H9 (cell line): ENCODE measurements around the gene GRID1. TPM values are rescaled to one million over a fixed set of nuclear protein-coding genes. Genes with fewer than 3 reads are reported as not detected.

Experiments used
- DNase-seq: peaks from one replicate; pipeline ENCODE4 v3.0.0-alpha.2; 2017
- H2AFZ ChIP-seq: one replicate; pipeline ENCODE4 v1.6.1; 2013; ENCODE audit warnings: mild to moderate bottlenecking, low read length, control low read depth, moderate library complexity
- H2AK5ac ChIP-seq: 2 replicates; pipeline ENCODE4 v1.6.1; 2013; ENCODE audit warnings: low read length, control low read depth, mixed read lengths; ENCODE audit not compliant: insufficient read length
- H2BK120ac ChIP-seq: one replicate; pipeline ENCODE4 v1.6.1; 2013; ENCODE audit warnings: low read depth, mild to moderate bottlenecking, low read length, control low read depth, inconsistent platforms; ENCODE audit not compliant: poor library complexity, severe bottlenecking
- H2BK12ac ChIP-seq: 2 replicates; pipeline ENCODE4 v1.6.1; 2013; ENCODE audit warnings: low read length, control low read depth, mixed read lengths, low read depth; ENCODE audit not compliant: insufficient read length
- H2BK15ac ChIP-seq: 2 replicates; pipeline ENCODE4 v1.6.1; 2013; ENCODE audit warnings: low read depth, low read length, control low read depth
- H2BK20ac ChIP-seq: one replicate; pipeline ENCODE4 v1.6.1; 2013; ENCODE audit warnings: low read depth, mild to moderate bottlenecking, low read length, control low read depth, inconsistent platforms; ENCODE audit not compliant: poor library complexity, severe bottlenecking
- H2BK5ac ChIP-seq: 2 replicates; pipeline ENCODE4 v1.6.1; 2013; ENCODE audit warnings: low read length, control low read depth, mixed read lengths; ENCODE audit not compliant: insufficient read length
- H3K14ac ChIP-seq: 2 replicates; pipeline ENCODE4 v1.6.1; 2013; ENCODE audit warnings: low read length, control low read depth; ENCODE audit not compliant: insufficient read depth
- H3K18ac ChIP-seq: 2 replicates; pipeline ENCODE4 v1.6.1; 2013; ENCODE audit warnings: low read depth, mild to moderate bottlenecking, mixed read lengths, low read length, control low read depth; ENCODE audit not compliant: insufficient read length
- H3K23ac ChIP-seq: 2 replicates; pipeline ENCODE4 v1.6.1; 2013; ENCODE audit warnings: low read length, control low read depth, mixed read lengths, low read depth; ENCODE audit not compliant: insufficient read length
- H3K23me2 ChIP-seq: 2 replicates; pipeline ENCODE4 v1.6.1; 2013; ENCODE audit warnings: low read depth, mild to moderate bottlenecking, mixed read lengths, low read length, control low read depth; ENCODE audit not compliant: insufficient read length, poor library complexity, severe bottlenecking
- H3K27ac ChIP-seq: 2 replicates; pipeline ENCODE4 v1.5.1; 2013; ENCODE audit warnings: low read length, control low read depth, mixed read lengths, low read depth; ENCODE audit not compliant: insufficient read length
- H3K27me3 ChIP-seq: 2 replicates; pipeline ENCODE4 v1.6.1; 2013; ENCODE audit warnings: low read length, control low read depth, inconsistent platforms; ENCODE audit not compliant: insufficient read depth
- H3K4ac ChIP-seq: 2 replicates; pipeline ENCODE4 v1.6.1; 2013; ENCODE audit warnings: low read depth, mild to moderate bottlenecking, control low read depth, inconsistent platforms, low read length, moderate library complexity
- H3K4me1 ChIP-seq: 2 replicates; pipeline ENCODE4 v1.6.1; 2013; ENCODE audit warnings: low read length, control low read depth, inconsistent platforms; ENCODE audit not compliant: insufficient read depth
- H3K4me2 ChIP-seq: 2 replicates; pipeline ENCODE4 v1.6.1; 2013; ENCODE audit warnings: low read length, control low read depth, mixed read lengths; ENCODE audit not compliant: insufficient read length, insufficient read depth
- H3K56ac ChIP-seq: 2 replicates; pipeline ENCODE4 v1.6.1; 2013; ENCODE audit warnings: low read depth, mild to moderate bottlenecking, mixed read lengths, low read length, control low read depth; ENCODE audit not compliant: insufficient read length
- H3K79me1 ChIP-seq: 2 replicates; pipeline ENCODE4 v1.6.1; 2013; ENCODE audit warnings: low read depth, mild to moderate bottlenecking, moderate library complexity, low read length, control low read depth, inconsistent platforms; ENCODE audit not compliant: insufficient read depth, poor library complexity, severe bottlenecking
- H3K79me2 ChIP-seq: 2 replicates; pipeline ENCODE4 v1.6.1; 2013; ENCODE audit warnings: low read length, control low read depth, inconsistent platforms; ENCODE audit not compliant: insufficient read depth
- H3K9ac ChIP-seq: 2 replicates; pipeline ENCODE4 v1.6.1; 2013; ENCODE audit warnings: low read length, control low read depth, mixed read lengths; ENCODE audit not compliant: insufficient read length; ENCODE audit errors: extremely low read depth
- H3K9me3 ChIP-seq: one replicate; pipeline ENCODE4 v1.6.1; 2013; ENCODE audit warnings: low read depth, low read length, inconsistent platforms; ENCODE audit not compliant: control insufficient read depth
- H3T11ph ChIP-seq: one replicate; pipeline ENCODE4 v1.6.1; 2013; ENCODE audit warnings: mild to moderate bottlenecking, low read length, control low read depth, inconsistent platforms
- H4K20me1 ChIP-seq: one replicate; pipeline ENCODE4 v1.6.1; 2013; ENCODE audit not compliant: control insufficient read depth, insufficient read length, insufficient read depth
- H4K5ac ChIP-seq: 2 replicates; pipeline ENCODE4 v1.6.1; 2013; ENCODE audit warnings: low read depth, mild to moderate bottlenecking, mixed read lengths, low read length, control low read depth; ENCODE audit not compliant: insufficient read length
- H4K8ac ChIP-seq: replicated peaks from 2 replicates; pipeline ENCODE4 v1.6.1; 2013; ENCODE audit warnings: low read length, control low read depth, mixed read lengths, low read depth; ENCODE audit not compliant: insufficient read length
- H4K91ac ChIP-seq: 2 replicates; pipeline ENCODE4 v1.6.1; 2013; ENCODE audit warnings: low read depth, mild to moderate bottlenecking, moderate library complexity, mixed read lengths, low read length, control low read depth; ENCODE audit not compliant: insufficient read length
- H3K27ac Mint-ChIP-seq, 3 experiments: 2 replicates in 2 of 3; 3 replicates in 1 of 3; pipeline ENCODE4 v1.8.0; 2020 to 2021; ENCODE audit warnings: mixed read lengths in 3 of 3, mild to moderate bottlenecking in 1 of 3, moderate library complexity in 1 of 3
- H3K27me3 Mint-ChIP-seq: 2 replicates; pipeline ENCODE4 v1.8.0; 2021; ENCODE audit warnings: low read depth, mild to moderate bottlenecking, moderate library complexity, mixed read lengths
- H3K36me3 Mint-ChIP-seq, 3 experiments: 2 replicates in 2 of 3; 3 replicates in 1 of 3; pipeline ENCODE4 v1.8.0; 2020 to 2021; ENCODE audit warnings: low read depth in 3 of 3, mixed read lengths in 3 of 3; ENCODE audit not compliant: insufficient read depth in 1 of 3
- H3K4me1 Mint-ChIP-seq, 2 experiments: 2 replicates each; pipeline ENCODE4 v1.8.0; 2020; ENCODE audit warnings: mixed read lengths in 2 of 2
- H3K4me3 Mint-ChIP-seq, 2 experiments: 2 replicates in 1 of 2; 3 replicates in 1 of 2; pipeline ENCODE4 v1.8.0; 2020 to 2021; ENCODE audit warnings: mild to moderate bottlenecking in 2 of 2, mixed read lengths in 2 of 2, moderate library complexity in 1 of 2
- H3K9me3 Mint-ChIP-seq, 2 experiments: 2 replicates in 1 of 2; 3 replicates in 1 of 2; pipeline ENCODE4 v1.8.0; 2020; ENCODE audit warnings: mild to moderate bottlenecking in 2 of 2, mixed read lengths in 2 of 2, moderate library complexity in 1 of 2
- WGBS: extraction: QIAGEN DNeasy Blood & Tissue Kit; methylation state at CpG from one replicate; pipeline ENCODE4 v1.1.7; 2013; ENCODE audit warnings: missing lambda C conversion rate, low lambda C conversion rate, mixed read lengths; ENCODE audit not compliant: insufficient read length; ENCODE audit errors: extremely low coverage; 5-methylcytosine and 5-hydroxymethylcytosine counted together
- total RNA-seq: library from RNA; stranded (reverse); gene quantifications from 2 replicates; pipeline ENCODE4 v1.2.1, GENCODE V29; 2021
- TF ChIP-seq, protein P1 (sequence below): fragments of 200-600 bp; sonication (generic); conservative IDR thresholded peaks from 3 replicates; pipeline ENCODE4 v1.8.0; 2021; ENCODE audit warnings: antibody characterized with exemption, mild to moderate bottlenecking

Gene GRID1
- total RNA-seq, 1 experiment from 2014 or later = 0.35 TPM

- Histone ChIP-seq H2AK5ac (no peak overlapping the region), H3K4me2 (no peak overlapping the region), H3K9me3 (no peaks in the 10 kb centered on the region), H3K79me2 (no peaks in the 10 kb centered on the region), H2BK120ac (no peak overlapping the region), H3K14ac (no peak overlapping the region), H4K5ac (no peak overlapping the region), H3K9ac (no peak overlapping the region), H4K20me1 (no peaks in the 10 kb centered on the region), H2BK15ac (no peak overlapping the region), H3K27me3 (no peaks in the 10 kb centered on the region), H3K23me2 (no peaks in the 10 kb centered on the region), H2BK12ac (no peak overlapping the region), H3K27ac (no peak overlapping the region), H4K91ac (no peak overlapping the region), H3K23ac (no peak overlapping the region), H2BK20ac (no peak overlapping the region), H3T11ph (no peak overlapping the region), H2AFZ (no peak overlapping the region), H4K8ac (no peak overlapping the region), H3K4ac (no peak overlapping the region), H3K4me1 (peaks cover 7% of the 10 kb centered on the region; the same call in 1 of the 2 replicates), H3K18ac (no peak overlapping the region), H3K56ac (no peak overlapping the region), H2BK5ac (no peak overlapping the region), H3K79me1 (no peaks in the 10 kb centered on the region)
- Mint-ChIP-seq H3K4me3 (no peak overlapping the region), H3K9me3 (peaks cover 2 to 3% of the 10 kb centered on the region in 2 experiments; a peak in 2 of 5 replicates), H3K27ac (no peak overlapping the region), H3K4me1 (peaks cover 23% of the 10 kb centered on the region in 2 experiments), H3K36me3 (no peaks in the 10 kb centered on the region), H3K27me3 (peaks cover 7% of the 10 kb centered on the region)
- TF ChIP-seq, protein P1, sequence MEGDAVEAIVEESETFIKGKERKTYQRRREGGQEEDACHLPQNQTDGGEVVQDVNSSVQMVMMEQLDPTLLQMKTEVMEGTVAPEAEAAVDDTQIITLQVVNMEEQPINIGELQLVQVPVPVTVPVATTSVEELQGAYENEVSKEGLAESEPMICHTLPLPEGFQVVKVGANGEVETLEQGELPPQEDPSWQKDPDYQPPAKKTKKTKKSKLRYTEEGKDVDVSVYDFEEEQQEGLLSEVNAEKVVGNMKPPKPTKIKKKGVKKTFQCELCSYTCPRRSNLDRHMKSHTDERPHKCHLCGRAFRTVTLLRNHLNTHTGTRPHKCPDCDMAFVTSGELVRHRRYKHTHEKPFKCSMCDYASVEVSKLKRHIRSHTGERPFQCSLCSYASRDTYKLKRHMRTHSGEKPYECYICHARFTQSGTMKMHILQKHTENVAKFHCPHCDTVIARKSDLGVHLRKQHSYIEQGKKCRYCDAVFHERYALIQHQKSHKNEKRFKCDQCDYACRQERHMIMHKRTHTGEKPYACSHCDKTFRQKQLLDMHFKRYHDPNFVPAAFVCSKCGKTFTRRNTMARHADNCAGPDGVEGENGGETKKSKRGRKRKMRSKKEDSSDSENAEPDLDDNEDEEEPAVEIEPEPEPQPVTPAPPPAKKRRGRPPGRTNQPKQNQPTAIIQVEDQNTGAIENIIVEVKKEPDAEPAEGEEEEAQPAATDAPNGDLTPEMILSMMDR = no peak
- no CpG with 5 or more reads among the region's 4 CpGs for WGBS
- DNase-seq = peak; percentile 5
Measured at GRCh38 chr10:86256690-86257315, 109.8 kb downstream of the GRID1 start.
